SIG-M5 treated with dmso at 0.1 percent for 504 hours (cell line): ENCODE measurements around the gene IKZF5.

Experiments
- DNase-seq: peaks from one replicate; lab custom pipeline; 2025; ENCODE audit not compliant: unreplicated experiment; lab: John Stamatoyannopoulos, UW

IKZF5 gene, protein sequence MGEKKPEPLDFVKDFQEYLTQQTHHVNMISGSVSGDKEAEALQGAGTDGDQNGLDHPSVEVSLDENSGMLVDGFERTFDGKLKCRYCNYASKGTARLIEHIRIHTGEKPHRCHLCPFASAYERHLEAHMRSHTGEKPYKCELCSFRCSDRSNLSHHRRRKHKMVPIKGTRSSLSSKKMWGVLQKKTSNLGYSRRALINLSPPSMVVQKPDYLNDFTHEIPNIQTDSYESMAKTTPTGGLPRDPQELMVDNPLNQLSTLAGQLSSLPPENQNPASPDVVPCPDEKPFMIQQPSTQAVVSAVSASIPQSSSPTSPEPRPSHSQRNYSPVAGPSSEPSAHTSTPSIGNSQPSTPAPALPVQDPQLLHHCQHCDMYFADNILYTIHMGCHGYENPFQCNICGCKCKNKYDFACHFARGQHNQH

DNA sequence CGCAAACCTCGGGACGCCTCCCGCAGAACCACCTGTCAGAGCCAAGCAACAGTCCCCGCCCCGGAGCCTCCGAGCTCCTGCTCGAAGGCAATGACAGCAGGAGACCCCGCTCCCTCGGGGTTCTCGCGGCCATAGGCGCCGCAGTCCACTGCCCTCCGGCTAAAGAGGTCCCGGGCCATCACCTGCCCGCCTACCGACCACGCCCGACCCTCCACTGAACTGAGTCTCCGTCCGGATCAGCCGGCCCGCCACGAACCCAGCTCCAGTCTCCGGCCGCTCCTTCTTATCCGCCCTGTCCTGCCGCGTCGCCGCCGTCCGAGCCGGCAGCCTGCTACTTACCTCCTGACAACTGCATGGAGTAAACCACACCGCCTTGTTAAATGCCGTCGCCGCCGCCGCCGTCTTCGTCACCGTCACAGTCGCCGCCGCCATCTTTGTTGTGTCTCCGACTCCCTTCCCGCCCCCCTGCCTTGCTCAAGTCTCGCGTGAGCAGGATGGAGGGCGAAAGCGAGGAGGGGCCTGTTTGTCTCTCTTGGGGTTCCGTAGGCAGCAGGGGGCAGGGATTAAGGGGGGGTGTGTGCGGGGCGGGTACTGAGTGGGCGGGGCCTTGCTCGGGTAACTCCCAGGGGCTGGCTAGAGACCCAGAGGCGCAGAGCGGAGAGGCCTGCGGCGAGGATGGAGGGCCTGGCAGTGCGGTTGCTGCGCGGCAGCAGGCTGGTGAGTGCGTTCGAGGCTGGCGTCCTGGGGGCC, at the start of gene IKZF5, which contains the start of gene ACADSB:
IKZF5 (minus strand) TSS at position 441 of the 750 bp plus-strand sequence. CDS start 10,170 bp downstream, outside the sequence.
ACADSB (plus strand) TSS at position 652 of the 750 bp plus-strand sequence; CDS start at position 676, 24 bp downstream.
- DNase-seq: peak; percentile 94

DNA sequence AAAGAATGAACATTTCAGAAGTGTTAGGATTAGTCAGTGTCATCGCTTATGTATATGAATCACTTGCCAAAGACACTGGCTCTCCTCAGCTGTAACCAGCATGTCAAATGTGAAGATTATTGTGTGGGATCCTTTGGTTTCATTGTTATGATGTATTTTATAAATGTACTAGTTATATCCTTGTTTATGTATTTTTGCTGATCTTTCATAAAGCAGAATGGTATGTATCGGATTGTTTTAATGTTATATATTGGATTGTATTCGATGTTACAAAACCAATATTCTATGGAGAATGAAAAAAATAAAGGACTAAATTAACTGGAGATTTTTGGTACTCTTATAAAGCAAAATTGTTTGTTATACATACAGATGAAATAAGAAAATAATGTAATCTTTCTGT, 49.4 kb upstream of the IKZF5 start:
- no peak for DNase-seq

- DNase-seq: no peak
These were observed 37.6 kb upstream of the IKZF5 start for GRCh38 chr10:123045961-123046731.

DNA sequence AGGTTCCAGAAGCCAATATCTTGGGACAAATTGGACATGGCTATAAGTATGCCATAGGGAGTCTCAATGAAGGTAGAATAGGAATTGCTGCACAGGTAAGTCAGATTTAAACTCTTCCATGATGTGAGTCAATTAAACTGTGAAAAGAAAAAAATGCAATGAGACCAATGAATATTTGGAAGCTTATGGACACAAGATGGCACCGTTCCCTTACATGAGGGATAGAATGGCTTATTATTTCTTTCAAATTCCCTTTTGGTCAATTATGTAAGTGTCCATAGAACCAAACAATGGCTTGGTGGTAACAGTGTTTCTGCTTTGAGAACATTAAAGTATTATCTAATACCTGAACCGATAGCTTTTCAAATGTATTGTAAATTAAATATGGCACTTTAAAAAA, 35.8 kb upstream of the IKZF5 start:
- DNase-seq: no peak

DNA sequence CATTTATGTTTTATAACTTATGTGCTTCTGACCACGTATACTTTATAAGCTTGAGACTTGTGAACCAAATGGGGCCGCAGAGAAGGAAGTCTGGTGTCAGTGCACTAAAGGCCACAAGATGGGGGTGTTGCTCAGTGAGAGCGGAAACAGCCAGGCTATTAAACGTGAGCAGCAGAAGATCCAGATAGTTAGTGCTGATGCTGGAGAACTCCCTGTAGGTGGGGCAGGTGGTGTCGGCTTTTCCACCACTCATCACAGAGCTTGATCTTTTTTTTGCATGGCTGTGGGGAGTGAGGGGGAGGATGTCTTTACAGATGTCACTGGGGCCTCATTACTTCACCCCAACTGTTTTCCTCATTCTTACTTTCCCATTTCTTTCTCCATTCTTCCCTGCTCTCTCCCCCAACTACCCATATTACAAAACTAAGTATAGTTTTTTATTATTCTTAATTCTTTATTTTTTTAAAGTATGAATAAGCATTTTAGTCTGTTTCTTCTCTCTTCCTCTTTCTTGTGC, 34.9 kb upstream of the IKZF5 start:
- DNase-seq: peak; percentile 69

- DNase-seq: no peak
These were observed 34.3 kb upstream of the IKZF5 start for GRCh38 chr10:123042708-123043408.

- DNase-seq: no peak
These were observed 31.0 kb upstream of the IKZF5 start for GRCh38 chr10:123039632-123039930.

DNA sequence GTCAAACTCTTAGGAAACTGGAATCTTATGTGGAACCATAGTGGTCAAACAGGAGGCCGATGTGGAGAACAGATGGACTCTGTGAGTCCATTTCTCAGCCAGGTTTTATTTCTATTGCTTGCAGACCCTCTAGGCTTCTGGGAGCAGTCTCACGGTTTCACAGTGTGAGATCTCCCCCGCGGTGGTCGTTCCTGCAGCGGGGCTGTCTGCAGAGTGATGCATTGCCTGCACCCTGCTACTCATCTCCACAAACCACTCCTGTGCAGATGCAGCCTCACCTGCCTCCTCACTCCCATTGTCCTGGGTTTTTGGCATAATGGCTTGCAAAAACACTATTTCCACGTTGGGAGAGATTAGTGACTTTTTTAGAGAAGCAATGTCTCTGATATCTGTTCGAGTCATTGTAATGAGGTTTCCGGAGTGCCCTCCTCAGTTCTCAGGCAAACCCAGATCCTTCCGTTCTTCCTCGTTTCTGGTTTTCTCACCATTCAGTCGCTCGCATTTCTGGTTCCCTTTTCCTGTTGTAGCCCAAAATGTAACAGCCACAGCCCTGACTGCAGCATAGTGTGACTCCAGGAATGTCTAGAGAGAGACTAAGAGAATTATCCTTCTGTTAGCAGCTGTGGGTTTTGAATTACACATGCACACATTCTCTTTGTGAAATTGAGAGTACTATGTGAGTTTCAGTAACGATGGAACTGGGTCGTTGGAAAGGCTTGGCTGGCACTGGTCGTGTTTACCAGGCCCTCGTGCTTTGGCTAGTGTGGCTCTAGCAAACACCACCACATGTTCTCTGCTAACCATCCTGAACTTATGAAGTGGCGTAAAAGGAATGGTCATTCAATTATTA, 30.4 kb upstream of the IKZF5 start:
- DNase-seq: no peak

DNA sequence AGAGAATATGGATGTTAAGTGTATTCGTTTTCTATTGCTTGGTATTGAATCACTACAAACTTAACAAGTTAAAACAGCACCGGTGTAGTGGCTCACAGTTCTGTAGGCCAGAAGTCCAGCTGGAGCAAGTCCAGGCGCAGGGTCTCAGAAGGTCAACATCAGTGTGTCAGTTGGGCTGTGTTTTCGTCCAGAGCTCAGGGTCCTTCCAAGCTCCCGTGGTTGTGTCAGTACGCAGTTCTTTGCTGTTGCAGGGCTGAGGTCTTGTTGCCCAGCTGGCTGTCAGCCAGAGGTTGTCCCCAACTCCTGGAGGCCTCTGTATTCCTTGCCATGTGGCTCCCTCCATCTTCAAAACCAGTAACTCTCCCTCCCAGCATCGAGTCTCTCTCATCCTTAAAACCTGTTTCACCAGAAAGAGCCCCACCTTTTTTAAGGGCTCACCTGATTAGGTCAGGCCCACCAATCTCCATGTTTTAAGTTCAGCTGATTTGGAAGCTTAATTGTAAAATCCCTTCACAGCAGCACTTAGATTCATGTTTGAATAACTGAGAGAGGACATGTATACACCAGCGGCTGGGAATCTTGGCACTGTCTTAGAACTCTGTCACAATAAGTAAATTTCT, 27.0 kb upstream of the IKZF5 start:
- no peak for DNase-seq

GRCh38 chr10:123034332-123034731, 25.7 kb upstream of the IKZF5 start:
- no peak for DNase-seq

DNA sequence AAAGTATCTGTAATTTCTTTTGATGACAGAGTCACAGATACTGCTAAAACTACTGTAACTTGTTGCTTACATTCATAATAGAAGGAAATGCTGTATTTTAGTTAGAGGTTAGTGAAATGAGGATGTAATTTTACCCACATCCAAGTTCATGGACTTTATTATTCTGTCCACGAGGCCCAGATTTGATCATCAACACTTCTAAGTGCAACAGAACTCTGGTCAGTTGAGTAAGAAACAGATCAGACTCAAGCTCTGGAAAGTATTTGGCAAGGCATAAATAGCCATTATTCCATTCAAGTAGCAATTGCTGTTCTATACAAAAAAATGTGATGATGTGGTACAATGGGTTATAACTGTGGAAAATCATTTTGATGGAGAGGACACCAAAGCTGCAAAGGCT, 22.5 kb upstream of the IKZF5 start:
- DNase-seq: no peak

DNA sequence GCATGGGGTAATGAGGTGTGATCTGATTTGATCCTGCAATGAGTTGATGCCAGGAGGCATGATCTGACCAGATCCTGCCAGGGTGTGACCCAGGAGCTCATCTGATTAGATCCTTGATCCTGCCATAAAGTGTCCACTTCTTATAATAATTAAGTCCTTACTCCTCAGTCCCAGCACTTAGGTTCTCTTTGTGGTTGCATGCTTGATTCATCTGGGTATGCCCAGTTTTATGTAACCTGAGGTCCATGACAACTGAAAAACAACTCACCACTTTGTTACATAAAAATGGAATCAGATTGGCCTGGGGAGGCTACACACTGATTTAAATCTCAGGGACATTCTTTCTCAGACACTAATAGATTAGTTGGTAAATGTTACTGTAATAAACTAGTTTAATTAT, 19.3 kb upstream of the IKZF5 start:
- DNase-seq: no peak

DNA sequence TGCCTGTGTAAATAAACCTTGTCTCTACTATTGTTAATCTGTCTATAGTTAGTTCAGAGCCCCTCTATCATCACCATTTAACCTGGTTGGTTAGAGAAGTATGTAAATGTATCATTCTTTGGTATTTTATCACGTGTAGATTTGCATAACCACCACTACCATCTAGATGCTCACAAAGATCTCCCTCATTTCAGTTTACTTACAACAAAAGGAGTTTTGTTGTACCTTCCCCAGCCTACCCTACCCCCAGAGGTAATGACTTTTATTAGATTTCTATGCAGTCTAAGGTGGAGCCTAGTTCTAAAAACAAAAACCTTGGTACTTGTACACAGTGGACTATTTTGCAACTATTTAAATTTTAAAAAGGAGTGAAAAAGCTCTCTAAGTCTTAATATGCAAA, 17.7 kb upstream of the IKZF5 start:
- DNase-seq: no peak

GRCh38 chr10:123024540-123024939, 15.9 kb upstream of the IKZF5 start:
- no peak for DNase-seq

DNA sequence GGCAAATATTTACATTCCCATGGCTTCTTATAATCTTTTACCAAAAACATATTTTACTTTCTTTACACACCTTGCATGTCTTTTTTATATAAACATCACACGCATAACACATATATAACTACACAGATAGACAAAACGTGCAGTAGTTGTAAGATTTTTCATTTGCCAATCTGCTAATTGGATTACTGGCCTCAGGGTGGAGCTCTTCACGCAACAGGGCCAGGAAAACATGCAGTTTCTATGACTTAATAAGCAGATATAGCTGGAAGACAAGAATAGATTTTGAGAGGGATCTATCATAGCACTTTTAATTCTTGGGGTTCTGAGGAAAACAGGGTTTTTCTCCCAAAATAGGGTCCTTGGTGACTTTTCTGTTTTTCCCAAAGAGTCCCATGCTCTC, 12.9 kb upstream of the IKZF5 start:
- peak; percentile 14 for DNase-seq

DNA sequence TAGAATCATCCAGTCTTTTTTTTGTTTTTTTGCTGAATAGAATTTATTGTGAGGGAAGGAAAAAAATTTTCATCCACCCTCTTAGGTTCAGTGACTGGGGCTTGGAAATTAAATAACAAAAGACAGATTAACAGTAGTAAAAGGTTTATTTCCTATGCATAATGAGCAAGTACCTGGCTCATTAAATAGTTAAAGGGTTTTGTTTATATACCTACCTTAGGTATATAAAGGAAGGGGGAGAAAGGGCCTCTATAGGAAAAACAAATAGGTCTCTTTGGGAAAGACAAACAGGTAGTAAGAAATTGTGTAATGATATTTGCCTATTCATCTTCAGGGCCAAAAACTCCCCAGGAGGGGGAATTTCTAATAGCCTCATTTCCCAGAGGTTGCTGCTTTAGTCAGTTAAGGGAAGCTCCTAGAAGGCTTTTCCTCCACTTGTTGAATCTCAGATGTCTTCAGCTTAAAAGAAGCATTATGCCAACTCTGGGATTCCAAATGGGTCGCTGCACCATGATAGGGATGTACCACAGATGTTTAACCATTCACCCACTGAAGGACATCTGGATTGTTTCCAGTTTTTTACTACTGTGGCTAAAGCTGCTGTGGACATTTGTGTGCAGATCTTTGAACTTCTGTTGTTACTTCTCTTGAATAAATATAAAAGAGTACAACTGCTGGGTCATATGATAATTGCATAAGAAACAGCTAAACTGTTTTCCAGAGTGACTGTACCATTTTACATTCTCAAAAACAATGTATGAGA, 11.5 kb upstream of the IKZF5 start:
- no peak for DNase-seq

- DNase-seq: no peak
These were observed 10.7 kb upstream of the IKZF5 start for GRCh38 chr10:123019264-123019663.

GRCh38 chr10:123018531-123018930, 9.9 kb upstream of the IKZF5 start:
- no peak for DNase-seq
